Glomerular visceral epithelial cell (primary cell): ENCODE measurements around the gene CAPZA3.
"Not testable (repeated sequence)": the region's sequence is repeated elsewhere in the genome, so short reads cannot be mapped to it uniquely, and the experiment has no call there.

Experiments used
- DNase-seq: peaks from one replicate; pipeline ENCODE4 v3.0.0-alpha.2; 2016; ENCODE audit errors: extremely low spot score

CAPZA3 gene

GRCh38 chr12:18753481-18754123, 15.7 kb downstream of the CAPZA3 start:
- DNase-seq = no peak

GRCh38 chr12:18754124-18754707, 16.3 kb downstream of the CAPZA3 start:
- DNase-seq = no peak

GRCh38 chr12:18755341-18755740, 17.4 kb downstream of the CAPZA3 start:
- DNase-seq = no peak

- DNase-seq = not testable (repeated sequence)
Measured at GRCh38 chr12:18766479-18766878, 28.6 kb downstream of the CAPZA3 start.

- DNase-seq = no peak
Measured at GRCh38 chr12:18782827-18783226, 44.9 kb downstream of the CAPZA3 start.

DNA sequence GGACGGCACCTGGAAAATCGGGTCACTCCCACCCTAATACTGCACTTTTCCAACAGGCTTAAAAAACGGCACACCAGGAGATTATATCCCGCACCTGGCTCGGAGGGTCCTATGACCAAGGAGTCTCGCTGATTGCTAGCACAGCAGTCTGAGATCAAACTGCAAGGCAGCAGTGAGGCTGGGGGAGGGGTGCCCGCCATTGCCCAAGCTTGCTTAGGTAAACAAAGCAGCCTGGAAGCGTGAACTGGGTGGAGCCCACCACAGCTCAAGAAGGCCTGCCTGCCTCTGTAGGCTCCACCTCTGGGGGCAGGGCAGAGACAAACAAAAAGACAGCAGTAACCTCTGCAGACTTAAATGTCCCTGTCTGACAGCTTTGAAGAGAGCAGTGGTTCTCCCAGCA, 47.5 kb downstream of the CAPZA3 start:
- not testable (repeated sequence) for DNase-seq
